Activated T-cell treated with anti-CD3 and anti-CD28 coated beads, Interleukin-2, amount 50 U/mL, for 24 hours (primary cell): ENCODE results near the gene MRTFA.
"Not testable (repeated sequence)": the region's sequence is repeated elsewhere in the genome, so short reads cannot be mapped to it uniquely, and the experiment has no call there.

Experiments used
- DNase-seq: peaks from one replicate; pipeline ENCODE4 v3.0.0-alpha.2; 2020
- H3K27ac Mint-ChIP-seq: 2 replicates; pipeline ENCODE4 v1.8.0; 2020; ENCODE audit warnings: mild to moderate bottlenecking, mixed read lengths
- H3K27me3 Mint-ChIP-seq: 2 replicates; pipeline ENCODE4 v1.8.0; 2020; ENCODE audit warnings: mixed read lengths
- H3K36me3 Mint-ChIP-seq: 2 replicates; pipeline ENCODE4 v1.8.0; 2020; ENCODE audit warnings: low read depth, mixed read lengths
- H3K4me1 Mint-ChIP-seq: 2 replicates; pipeline ENCODE4 v1.8.0; 2020; ENCODE audit warnings: low read depth, mixed read lengths
- H3K4me3 Mint-ChIP-seq: 2 replicates; pipeline ENCODE4 v1.8.0; 2020; ENCODE audit warnings: mild to moderate bottlenecking, moderate library complexity, mixed read lengths
- H3K9me3 Mint-ChIP-seq: 2 replicates; pipeline ENCODE4 v1.8.0; 2020; ENCODE audit warnings: mixed read lengths

The MRTFA gene

DNA sequence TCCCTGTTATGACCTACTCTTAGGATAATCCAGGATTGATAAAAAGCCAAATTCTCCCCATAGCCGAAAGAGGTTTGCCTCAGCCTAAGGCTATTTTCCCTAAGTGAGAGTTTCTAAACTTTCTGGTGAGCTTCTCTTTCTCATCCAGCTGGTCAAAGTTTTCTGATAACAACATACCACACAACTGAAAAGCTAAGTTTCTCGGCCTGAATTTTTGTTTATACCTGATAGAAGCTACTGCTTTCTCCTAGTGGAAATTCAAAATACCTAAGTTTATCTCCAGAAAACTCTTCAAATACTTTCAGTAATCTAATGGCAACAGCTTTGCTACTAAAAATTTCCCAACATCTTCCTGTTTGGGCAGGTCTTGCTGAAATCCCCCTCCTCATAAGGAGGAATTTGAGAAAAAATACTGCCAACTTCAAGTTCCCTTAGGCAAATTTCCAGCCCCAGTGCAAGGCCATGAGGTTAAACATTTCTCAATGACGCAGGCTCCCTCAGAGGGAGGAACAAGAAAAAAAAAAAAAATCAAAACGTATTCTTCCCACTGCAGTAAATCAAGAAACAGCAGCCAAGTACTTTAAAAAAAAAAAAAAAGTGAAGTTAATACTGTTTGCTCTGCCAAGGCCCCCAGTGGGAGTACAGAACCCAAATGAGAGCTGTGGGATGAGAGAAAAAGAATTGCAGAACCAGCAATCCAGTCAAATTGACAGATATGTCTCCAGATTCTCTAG, 127.0 kb downstream of the MRTFA start:
- no peak overlapping the region for H3K4me3 Mint-ChIP-seq
- peak overlapping the region; percentile 51 for H3K27ac Mint-ChIP-seq
- no peak for DNase-seq
- no peaks in the 10 kb centered on the region for H3K27me3 Mint-ChIP-seq
- no peaks in the 10 kb centered on the region for H3K9me3 Mint-ChIP-seq
- no peaks in the 10 kb centered on the region for H3K36me3 Mint-ChIP-seq
- H3K4me1 Mint-ChIP-seq: peaks cover 28% of the 10 kb centered on the region

DNA sequence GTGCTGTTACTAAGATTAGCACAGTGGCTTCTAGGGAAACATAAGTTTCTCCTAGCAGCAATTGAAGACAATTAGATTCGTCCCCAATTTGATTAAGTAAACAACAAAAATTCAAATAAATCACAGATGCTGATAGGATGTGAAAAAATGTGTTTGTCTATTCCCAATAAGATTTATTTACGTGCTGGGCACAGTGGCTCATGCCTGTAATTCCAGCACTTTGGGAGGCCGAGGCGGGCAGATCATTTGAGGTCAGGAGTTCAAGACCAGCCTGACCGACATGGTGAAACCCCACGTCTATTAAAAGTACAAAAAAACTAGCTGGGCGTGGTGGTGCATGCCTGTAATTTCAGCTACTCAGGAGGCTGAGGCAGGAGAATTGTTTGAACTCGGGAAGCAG, 128.5 kb downstream of the MRTFA start:
- DNase-seq, H3K36me3 Mint-ChIP-seq, H3K27me3 Mint-ChIP-seq, H3K27ac Mint-ChIP-seq, H3K4me3 Mint-ChIP-seq, H3K9me3 Mint-ChIP-seq: not testable (repeated sequence)
- peaks cover 38% of the 10 kb centered on the region for H3K4me1 Mint-ChIP-seq

DNA sequence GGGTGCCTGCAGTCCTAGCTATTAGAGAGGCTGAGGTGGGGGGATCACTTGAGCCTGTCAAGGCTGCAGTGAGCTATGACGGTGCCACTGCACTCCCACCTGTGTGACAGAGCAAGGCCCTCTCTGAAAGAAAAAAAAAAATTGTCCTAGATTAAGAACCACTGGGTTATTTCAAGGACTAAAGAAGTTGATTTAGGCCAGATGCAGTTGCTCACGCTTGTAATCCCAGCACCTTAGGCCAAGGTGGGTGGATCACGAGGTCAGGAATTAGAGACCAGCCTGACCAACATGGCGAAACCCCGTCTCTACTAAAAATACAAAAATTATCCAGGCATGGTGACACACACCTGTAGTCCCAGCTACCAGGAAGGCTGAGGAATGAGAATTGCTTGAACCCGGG, 129.0 kb downstream of the MRTFA start:
- Mint-ChIP-seq H3K36me3 (peaks cover 4% of the 10 kb centered on the region), H3K27me3 (no peaks in the 10 kb centered on the region), H3K4me3 (no peak overlapping the region), H3K27ac (no peak overlapping the region), H3K9me3 (no peaks in the 10 kb centered on the region), H3K4me1 (peaks cover 42% of the 10 kb centered on the region)
- DNase-seq: no peak

DNA sequence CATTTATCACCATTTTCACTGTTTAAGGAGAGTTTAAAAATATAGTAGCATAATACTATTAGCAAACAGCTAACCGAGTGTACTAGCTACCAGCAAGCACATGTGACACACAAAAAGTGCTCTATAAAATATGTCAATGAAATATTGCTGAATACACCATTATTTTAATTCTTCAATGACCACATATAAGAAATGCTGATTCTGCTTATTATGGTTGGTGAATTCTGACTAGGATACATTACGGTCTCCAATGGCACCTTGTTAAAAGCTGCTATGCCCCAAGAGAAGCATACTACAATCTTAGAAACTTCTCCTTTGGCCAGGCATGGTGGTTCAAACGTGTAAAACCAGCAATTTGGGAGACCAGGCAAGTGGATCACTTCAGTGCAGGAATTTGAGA, 129.8 kb downstream of the MRTFA start:
- peaks cover 4% of the 10 kb centered on the region for H3K36me3 Mint-ChIP-seq
- no peak overlapping the region for H3K4me3 Mint-ChIP-seq
- no peak for DNase-seq
- H3K27me3 Mint-ChIP-seq: no peaks in the 10 kb centered on the region
- no peak overlapping the region for H3K27ac Mint-ChIP-seq
- no peaks in the 10 kb centered on the region for H3K9me3 Mint-ChIP-seq
- H3K4me1 Mint-ChIP-seq: peaks cover 42% of the 10 kb centered on the region

DNA sequence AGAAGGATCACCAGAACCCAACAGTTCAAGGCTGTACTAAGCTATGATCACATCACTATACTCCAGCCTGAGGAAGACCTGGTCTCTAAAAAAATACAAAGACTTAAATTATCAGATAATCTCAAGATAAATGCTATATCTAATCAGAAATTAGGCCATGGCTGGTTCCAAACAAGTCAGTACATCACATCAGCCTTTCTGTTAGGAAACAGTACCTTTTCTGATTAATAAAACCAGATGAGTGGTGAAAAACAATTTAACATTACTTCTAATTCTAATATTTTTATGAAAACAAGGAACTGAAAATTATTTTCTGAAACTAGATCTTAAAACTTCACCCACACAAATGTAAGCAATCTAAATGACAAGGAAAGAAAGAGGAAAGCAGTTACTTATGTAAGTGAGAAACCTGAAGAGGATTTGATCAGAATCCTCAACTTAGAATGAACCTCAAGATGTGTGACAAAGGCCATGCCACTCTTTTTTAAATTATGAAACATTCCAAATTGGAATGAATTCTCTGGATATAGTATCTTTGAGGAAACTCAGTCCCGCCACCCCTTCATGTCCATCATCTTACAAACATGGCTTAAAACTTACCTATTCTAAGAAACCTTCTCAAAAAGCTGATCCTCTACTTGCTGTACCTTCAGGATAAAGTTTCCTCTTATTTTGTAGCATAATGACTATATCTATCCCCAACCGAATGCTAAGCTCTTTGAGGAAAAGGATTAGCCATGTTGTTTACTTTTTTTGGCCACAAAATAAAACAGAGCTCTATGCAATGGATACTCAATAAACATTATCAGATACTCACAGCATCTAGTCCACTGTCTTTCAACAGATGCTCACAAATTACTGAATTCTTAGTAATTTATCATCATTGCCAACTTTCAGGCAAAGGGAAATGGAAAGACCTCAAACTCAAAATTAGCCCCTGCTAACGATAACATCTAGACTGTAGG, 132.0 kb downstream of the MRTFA start:
- Mint-ChIP-seq H3K4me1 (peaks cover 36% of the 10 kb centered on the region), H3K9me3 (no peaks in the 10 kb centered on the region), H3K4me3 (no peak overlapping the region), H3K27me3 (no peaks in the 10 kb centered on the region), H3K36me3 (peaks cover 4% of the 10 kb centered on the region), H3K27ac (peak overlapping the region; percentile 51)
- no peak for DNase-seq

DNA sequence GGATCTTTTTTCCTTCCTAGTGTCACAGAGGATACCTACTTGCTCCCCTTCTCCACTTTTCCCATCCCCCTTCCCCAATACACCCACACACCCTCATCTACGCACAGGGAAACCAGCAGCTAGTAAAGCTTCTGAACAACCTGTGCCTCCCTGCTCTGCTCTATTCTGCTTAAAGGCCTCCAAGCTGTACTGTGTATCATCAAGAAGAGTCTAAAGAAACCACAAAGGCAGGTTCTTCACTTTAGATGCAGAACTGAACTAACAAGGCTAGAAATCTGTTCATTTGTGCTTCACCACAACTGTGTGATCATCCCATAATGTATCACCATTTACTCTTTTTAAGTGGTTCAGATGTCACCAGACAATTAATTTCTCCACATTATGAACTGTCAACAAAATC, 133.6 kb downstream of the MRTFA start:
- peak overlapping the region; percentile 80 for H3K27ac Mint-ChIP-seq
- H3K4me3 Mint-ChIP-seq: no peak overlapping the region
- no peak for DNase-seq
- no peaks in the 10 kb centered on the region for H3K9me3 Mint-ChIP-seq
- peaks cover 7% of the 10 kb centered on the region for H3K36me3 Mint-ChIP-seq
- no peaks in the 10 kb centered on the region for H3K27me3 Mint-ChIP-seq
- peaks cover 36% of the 10 kb centered on the region for H3K4me1 Mint-ChIP-seq

DNA sequence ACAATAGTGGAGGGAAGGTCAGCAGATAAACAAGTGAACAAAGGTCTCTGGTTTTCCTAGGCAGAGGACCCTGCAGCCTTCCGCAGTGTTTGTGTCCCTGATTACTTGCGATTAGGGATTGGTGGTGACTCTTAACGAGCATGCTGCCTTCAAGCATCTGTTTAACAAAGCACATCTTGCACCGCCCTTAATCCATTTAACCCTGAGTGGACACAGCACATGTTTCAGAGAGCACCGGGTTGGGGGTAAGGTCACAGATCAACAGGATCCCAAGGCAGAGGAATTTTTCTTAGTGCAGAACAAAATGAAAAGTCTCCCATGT, 136.1 kb downstream of the MRTFA start:
- H3K4me1 Mint-ChIP-seq: peaks cover 45% of the 10 kb centered on the region
- not testable (repeated sequence) for H3K27me3 Mint-ChIP-seq

DNA sequence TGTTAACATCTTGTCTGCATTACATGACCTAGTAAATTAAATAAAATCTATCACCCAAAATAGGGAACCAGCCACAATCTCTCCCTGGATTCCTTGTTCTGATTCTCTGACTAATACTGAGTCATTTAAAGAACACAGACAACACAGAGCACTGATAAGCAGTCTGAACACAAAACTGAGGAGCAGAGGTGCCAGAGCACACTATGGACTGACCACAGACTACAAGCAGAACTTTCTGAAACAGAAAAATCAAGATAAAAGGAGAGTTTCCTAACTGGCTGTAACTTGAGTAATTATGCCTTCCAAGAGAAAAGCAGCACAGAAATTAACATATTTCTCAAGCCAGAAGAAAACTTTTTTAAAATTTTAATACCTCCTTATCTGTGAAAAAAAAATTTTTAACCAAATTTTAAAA, 137.3 kb downstream of the MRTFA start:
- Mint-ChIP-seq H3K4me1 (peaks cover 37% of the 10 kb centered on the region), H3K9me3 (no peaks in the 10 kb centered on the region), H3K36me3 (peaks cover 7% of the 10 kb centered on the region), H3K27me3 (no peaks in the 10 kb centered on the region), H3K4me3 (no peak overlapping the region), H3K27ac (peak overlapping the region; percentile 39)
- DNase-seq: no peak

More for the DNA sequence above, 136.1 kb downstream of the MRTFA start:
- not testable (repeated sequence) for H3K4me3 Mint-ChIP-seq, H3K36me3 Mint-ChIP-seq, H3K27ac Mint-ChIP-seq, DNase-seq, H3K9me3 Mint-ChIP-seq

DNA sequence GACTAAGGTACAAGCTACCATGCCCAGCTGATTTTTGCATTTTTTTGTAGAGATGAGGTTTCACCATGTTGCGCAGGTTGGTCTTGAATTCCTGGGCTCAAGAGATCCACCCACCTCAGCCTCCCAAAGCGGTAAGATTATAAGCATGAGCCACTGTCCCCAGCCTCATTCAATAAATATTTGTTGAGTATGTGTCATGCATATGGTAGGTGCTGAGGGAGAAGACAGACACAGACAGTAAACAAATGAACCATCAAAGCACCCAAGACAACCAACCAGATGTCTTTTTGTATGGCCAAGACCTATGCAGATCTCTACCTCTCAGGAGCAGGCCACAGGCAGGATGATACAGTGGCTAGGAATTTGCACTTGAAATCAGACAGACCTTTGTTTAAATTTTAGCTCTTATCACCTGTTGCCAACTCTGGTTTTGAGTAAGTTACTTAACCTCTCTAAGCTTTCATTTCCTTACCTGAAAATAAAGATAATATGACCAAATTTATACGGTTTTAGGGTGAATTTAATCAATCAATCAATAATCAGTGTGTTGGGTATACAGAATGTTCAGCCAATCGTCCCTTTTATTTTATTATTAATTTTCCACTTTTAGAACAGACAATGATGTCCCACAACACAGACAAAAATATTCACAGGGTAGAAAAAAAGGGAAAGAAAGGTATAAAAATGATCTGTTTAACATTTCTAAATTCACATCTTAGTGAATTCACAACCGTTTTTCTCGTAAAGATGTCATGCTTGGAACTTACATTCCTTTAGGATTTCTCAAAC, 137.9 kb downstream of the MRTFA start:
- Mint-ChIP-seq H3K4me1 (peaks cover 38% of the 10 kb centered on the region), H3K27me3 (no peaks in the 10 kb centered on the region), H3K27ac (no peak overlapping the region), H3K4me3 (no peak overlapping the region), H3K9me3 (no peaks in the 10 kb centered on the region), H3K36me3 (peaks cover 7% of the 10 kb centered on the region)
- DNase-seq: no peak

DNA sequence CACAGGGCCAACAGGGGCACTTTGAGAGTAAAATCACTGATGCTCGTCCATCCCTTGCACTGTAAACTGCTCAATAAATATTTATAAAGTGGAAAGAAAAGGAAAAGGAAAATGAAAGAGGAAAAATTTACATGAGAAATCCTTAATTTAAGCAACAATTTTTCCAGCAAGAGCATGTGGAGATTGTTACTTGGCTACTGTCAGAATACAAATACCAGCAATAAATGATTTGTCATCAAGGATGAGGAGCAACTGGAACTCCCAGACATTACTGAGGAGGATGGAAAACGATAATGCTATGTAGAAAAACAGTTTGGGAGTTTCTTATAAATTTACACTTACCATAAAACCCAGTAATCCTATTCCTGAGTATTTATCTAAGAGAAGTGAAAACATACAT, 143.1 kb downstream of the MRTFA start:
- Mint-ChIP-seq H3K27ac (peak overlapping the region; percentile 50), H3K27me3 (no peaks in the 10 kb centered on the region), H3K9me3 (no peaks in the 10 kb centered on the region), H3K4me1 (peaks cover 39% of the 10 kb centered on the region), H3K4me3 (no peak overlapping the region), H3K36me3 (peaks cover 4% of the 10 kb centered on the region)
- DNase-seq: no peak

DNA sequence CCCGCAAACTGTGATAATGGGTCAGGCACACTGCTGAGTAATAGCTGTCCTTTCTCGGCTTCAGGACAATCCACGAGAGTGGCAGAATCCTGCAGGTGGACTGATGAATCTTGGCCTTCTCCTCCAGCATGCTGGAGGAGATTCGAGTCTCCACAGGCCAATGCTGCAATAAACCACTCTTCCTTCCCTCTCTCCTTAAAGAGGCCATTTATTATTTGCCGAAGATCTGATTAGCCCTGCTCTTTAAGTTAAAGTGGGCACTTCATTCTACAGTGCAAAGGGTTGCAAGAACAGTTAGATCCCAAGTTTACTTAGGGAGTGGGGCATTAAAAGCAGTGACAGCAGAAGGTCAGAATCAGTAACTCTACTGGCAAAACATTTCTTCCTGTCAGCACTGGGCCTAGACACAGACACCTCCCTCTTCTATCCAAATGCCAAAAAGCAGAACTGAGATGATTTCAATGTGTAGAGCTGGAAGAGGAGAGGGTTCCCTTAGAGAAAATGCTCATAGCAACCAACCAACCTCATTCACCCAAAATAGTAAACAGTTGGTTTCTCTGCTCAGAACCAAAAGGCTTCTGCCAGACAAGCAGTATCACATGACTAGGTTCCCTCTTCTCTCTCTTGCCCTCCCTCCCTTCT, 144.4 kb downstream of the MRTFA start:
- H3K9me3 Mint-ChIP-seq: no peaks in the 10 kb centered on the region
- H3K4me1 Mint-ChIP-seq: peaks cover 44% of the 10 kb centered on the region
- peaks cover 4% of the 10 kb centered on the region for H3K36me3 Mint-ChIP-seq
- H3K27ac Mint-ChIP-seq: peak overlapping the region; percentile 70
- no peaks in the 10 kb centered on the region for H3K27me3 Mint-ChIP-seq
- DNase-seq: no peak
- no peak overlapping the region for H3K4me3 Mint-ChIP-seq

DNA sequence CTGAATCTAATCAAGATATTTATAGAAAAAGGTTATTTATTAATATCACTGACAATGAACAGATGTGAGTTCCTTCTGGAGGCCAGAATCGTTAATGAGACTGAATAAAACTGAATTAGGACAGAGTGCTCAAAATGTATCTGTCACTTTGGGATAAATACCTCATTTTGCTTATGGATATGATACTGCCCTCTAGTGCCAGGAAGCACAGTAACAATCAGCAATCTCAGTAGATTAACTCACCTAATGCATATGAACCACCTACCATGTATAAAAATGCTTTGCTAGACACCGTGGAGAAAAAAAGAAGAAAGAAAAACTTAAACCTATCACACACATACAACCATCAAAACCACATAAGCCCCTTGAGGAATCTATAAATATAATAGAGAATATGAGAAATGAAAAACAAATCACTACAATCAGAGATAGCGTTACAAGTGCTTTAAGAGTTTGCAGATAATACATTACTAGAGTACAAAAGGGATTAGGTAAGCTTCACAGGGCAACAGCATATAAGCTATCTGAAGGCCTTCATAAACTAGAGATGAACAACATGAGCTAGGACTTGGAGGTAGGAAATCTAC, 148.8 kb downstream of the MRTFA start:
- no peak overlapping the region for H3K4me3 Mint-ChIP-seq
- H3K9me3 Mint-ChIP-seq: no peaks in the 10 kb centered on the region
- peak overlapping the region; percentile 58 for H3K27ac Mint-ChIP-seq
- H3K36me3 Mint-ChIP-seq: peaks cover 4% of the 10 kb centered on the region
- no peaks in the 10 kb centered on the region for H3K27me3 Mint-ChIP-seq
- peaks cover 48% of the 10 kb centered on the region for H3K4me1 Mint-ChIP-seq
- DNase-seq: no peak

DNA sequence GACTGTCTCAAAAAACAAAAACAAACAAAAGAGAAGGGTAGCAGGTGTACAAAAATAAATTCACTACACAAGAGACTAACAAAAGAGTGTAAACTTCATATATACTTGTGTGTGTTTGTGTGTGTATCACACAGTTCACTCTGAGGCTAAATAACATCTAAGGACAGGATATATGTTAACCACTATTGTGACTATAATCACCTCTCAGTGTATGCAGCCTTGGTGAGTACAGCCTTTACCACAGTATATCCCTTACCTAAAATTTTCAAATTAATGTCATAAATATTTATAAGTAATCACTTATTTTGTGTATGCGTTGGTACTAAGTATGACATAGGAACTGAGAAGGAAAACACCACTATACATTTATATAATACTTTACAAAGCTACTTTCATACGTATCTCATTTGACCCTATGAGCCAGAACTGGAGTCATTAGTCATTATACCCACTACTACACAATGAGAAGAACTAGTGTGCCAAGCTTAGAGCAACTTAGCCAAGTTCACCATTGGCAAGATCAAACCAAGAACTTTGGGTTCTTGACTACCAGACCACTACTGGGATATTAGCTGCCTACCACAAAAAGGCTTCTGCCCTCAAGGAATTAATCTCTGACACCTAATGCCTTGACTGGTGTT, 149.4 kb downstream of the MRTFA start:
- H3K4me3 Mint-ChIP-seq: no peak overlapping the region
- H3K4me1 Mint-ChIP-seq: peaks cover 43% of the 10 kb centered on the region
- no peaks in the 10 kb centered on the region for H3K27me3 Mint-ChIP-seq

More for the DNA sequence above, 149.4 kb downstream of the MRTFA start:
- no peak for DNase-seq
- Mint-ChIP-seq H3K36me3 (peaks cover 4% of the 10 kb centered on the region), H3K27ac (peak overlapping the region; percentile 58), H3K9me3 (no peaks in the 10 kb centered on the region)
